Adrenal gland (tissue), 12 donors: ENCODE measurements around the gene MAPT. TPM values are rescaled to one million over a fixed set of nuclear protein-coding genes. Genes with fewer than 3 reads are reported as not detected.

Experiments
- DNase-seq, 7 donors: peaks; one replicate each; pipeline ENCODE4 v3.0.0-alpha.2; 2019 to 2020
- H3K27ac ChIP-seq, 5 donors: fragments of 200-600 bp; sonication (generic) in 4 of 5; 1 replicate in 3 of 5; 2 replicates in 2 of 5; pipeline versions ENCODE4 v1.5.1 to v1.8.0; 2016 to 2020; ENCODE audit warnings: mild to moderate bottlenecking in 1 of 5
- H3K27me3 ChIP-seq: fragments of 200-600 bp; 2 replicates; pipeline ENCODE4 v1.8.0; 2021
- H3K36me3 ChIP-seq, 2 donors: fragments of 200-600 bp; replicated peaks in 1 of 2; 1 replicate in 1 of 2; 2 replicates in 1 of 2; pipeline versions ENCODE4 v1.5.1 to v1.8.0; 2018 to 2022
- H3K4me1 ChIP-seq, 2 donors: fragments of 200-600 bp; replicated peaks in 1 of 2; 1 replicate in 1 of 2; 2 replicates in 1 of 2; pipeline versions ENCODE4 v1.5.1 to v1.8.0; 2018 to 2021
- H3K4me3 ChIP-seq, 4 donors: fragments of 200-600 bp; sonication (generic) in 3 of 4; one replicate each; pipeline ENCODE4 v1.5.1; 2016 to 2018
- H3K9me3 ChIP-seq, 3 donors: fragments of 200-600 bp; sonication (generic) in 1 of 3; replicated peaks in 1 of 3; 1 replicate in 2 of 3; 2 replicates in 1 of 3; pipeline versions ENCODE4 v1.5.1 to v1.8.0; 2016 to 2021
- CTCF ChIP-seq, 6 experiments: fragments of 450-650 bp in 4 of 6; fragments of 200-600 bp in 2 of 6; sonication (generic) in 1 of 6; IDR thresholded peaks; 1 replicate in 5 of 6; 2 replicates in 1 of 6; pipeline versions ENCODE4 v1.5.1 to v1.8.0; 2016 to 2021; ENCODE audit warnings: antibody characterized with exemption in 6 of 6, mild to moderate bottlenecking in 2 of 6, moderate library complexity in 1 of 6
- POLR2A ChIP-seq, 2 donors: fragments of 450-650 bp; IDR thresholded peaks; one replicate each; pipeline ENCODE4 v1.6.1; 2017; ENCODE audit warnings: antibody characterized with exemption in 2 of 2, mild to moderate bottlenecking in 2 of 2, moderate library complexity in 1 of 2
- WGBS, 4 donors: extraction: QIAGEN DNeasy Blood & Tissue Kit in 2 of 4; methylation state at CpG; one replicate each; pipeline versions ENCODE4 v1.1.5 to v1.1.7; 2013 to 2017; 5-methylcytosine and 5-hydroxymethylcytosine counted together
- intact Hi-C, 2 donors: fragments of 100-400 bp; cut with DNase I; formaldehyde crosslinking; loops; one replicate each; pipeline versions ENCODE4 v1.14.1 to v1.15.0; 2022 to 2023
- polyA plus RNA-seq, 3 donors: library from polyadenylated mRNA; stranded (reverse); fragments of 200-250 nt in 2 of 3; fragments of 350-450 nt in 1 of 3; fragmentation: Illumina TruSeq in 1 of 3; extraction: RNeasy Lipid Tissue Mini Kit (QIAGEN cat#74804) in 1 of 3; gene quantifications; one replicate each; pipeline ENCODE4 v1.2.3, GENCODE V29; 2013 to 2014
- total RNA-seq, 9 donors: library from RNA; depleted of rRNA in 4 of 9; stranded (reverse); fragments of >200 nt in 4 of 9; fragments of 120-200 nt in 1 of 9; fragmentation: NEBNext Ultra II Directional in 1 of 9; extraction: Animal tissue kit (Norgen Biotek cat#: 25700) in 1 of 9; gene quantifications; one replicate each; pipeline versions ENCODE4 v1.1.0 to v1.2.4, GENCODE V29; 2013 to 2023
- donor health status: healthy with polysubstance abuse.
- donor health status: Bipolar disorder and iron deficiency.
- donor health status: DM: yes; HTN: yes; CAD: no.
- donor health status: DM: no; HTN: no; CAD: no.
- donor health status: DM: no; HTN: no; CAD: no.
- donor health status: DM: yes; HTN: yes; CAD: no.

The MAPT gene
- total and polyA plus RNA-seq, 12 donors: 0.72 to 17.6 (median 3.3) TPM

- no peaks in the 10 kb centered on the region for H3K27me3 ChIP-seq
- H3K4me1 ChIP-seq: peaks cover 8 to 29% of the 10 kb centered on the region in 2 donors
- H3K27ac ChIP-seq: no peak overlapping the region
- H3K9me3 ChIP-seq: no peaks in the 10 kb centered on the region
- intact Hi-C loops: no loop called here
- H3K4me3 ChIP-seq: no peak overlapping the region
- TF ChIP-seq POLR2A (IDR thresholded peaks at IDR 0.05): no peak
- no peak for TF ChIP-seq CTCF (IDR thresholded peaks at IDR 0.05)
- WGBS, 4 donors: 92 to 100% (median 95%) methylated on average over 6 of the region's 6 CpGs
- peak in 1 of 7 donors; percentile 42 for DNase-seq
- H3K36me3 ChIP-seq: peaks cover 0 to 55% of the 10 kb centered on the region in 2 donors
These were observed 135.3 kb downstream of the MAPT start for GRCh38 chr17:46029627-46030026.

GRCh38 chr17:46030752-46031151 is 136.4 kb downstream of the MAPT start:
- intact Hi-C loops: no loop called here
- DNase-seq: peak in 1 of 7 donors; percentile 41
- Histone ChIP-seq H3K4me3 (no peak overlapping the region), H3K9me3 (no peaks in the 10 kb centered on the region), H3K27ac (no peak overlapping the region), H3K27me3 (no peaks in the 10 kb centered on the region), H3K36me3 (peaks cover 0 to 66% of the 10 kb centered on the region in 2 donors), H3K4me1 (peaks cover 8 to 26% of the 10 kb centered on the region in 2 donors)
- TF ChIP-seq CTCF (IDR thresholded peaks at IDR 0.05): no peak
- no peak for TF ChIP-seq POLR2A (IDR thresholded peaks at IDR 0.05)
- WGBS, 4 donors: 86 to 90% (median 87%) methylated on average over 3 of the region's 3 CpGs

- peak in 1 of 7 donors; percentile 50 for DNase-seq
- H3K27me3 ChIP-seq: no peaks in the 10 kb centered on the region
- no peak overlapping the region for H3K4me3 ChIP-seq
- intact Hi-C loops: no loop called here
- no peaks in the 10 kb centered on the region for H3K9me3 ChIP-seq
- H3K4me1 ChIP-seq: peaks cover 8 to 26% of the 10 kb centered on the region in 2 donors
- H3K36me3 ChIP-seq: peaks cover 0 to 70% of the 10 kb centered on the region in 2 donors
- WGBS, 4 donors: 91 to 97% (median 95%) methylated on average over 11 to 16 of the region's 16 CpGs
- TF ChIP-seq POLR2A (IDR thresholded peaks at IDR 0.05) (no peak), CTCF (IDR thresholded peaks at IDR 0.05) (no peak)
- no peak overlapping the region for H3K27ac ChIP-seq
These were observed 137.1 kb downstream of the MAPT start for GRCh38 chr17:46031440-46031839.

- DNase-seq: peak in 1 of 7 donors; percentile 43
- intact Hi-C loops: no loop called here
- H3K4me3 ChIP-seq: no peak overlapping the region
- no peaks in the 10 kb centered on the region for H3K27me3 ChIP-seq
- no peak overlapping the region for H3K27ac ChIP-seq
- peaks cover 0 to 70% of the 10 kb centered on the region in 2 donors for H3K36me3 ChIP-seq
- TF ChIP-seq POLR2A (IDR thresholded peaks at IDR 0.05): no peak
- no peak for TF ChIP-seq CTCF (IDR thresholded peaks at IDR 0.05)
- peaks cover 8 to 22% of the 10 kb centered on the region in 2 donors for H3K4me1 ChIP-seq
- WGBS, 4 donors: 80 to 92% (median 86%) methylated on average over 4 to 8 of the region's 8 CpGs
- H3K9me3 ChIP-seq: no peaks in the 10 kb centered on the region
These were observed 137.6 kb downstream of the MAPT start for GRCh38 chr17:46031920-46032319.
